ENCODE results near the gene PPFIBP2.
A peak's percentile ranks its signal among the peaks of the same experiment; 100 is the strongest.

PPFIBP2 gene

DNA sequence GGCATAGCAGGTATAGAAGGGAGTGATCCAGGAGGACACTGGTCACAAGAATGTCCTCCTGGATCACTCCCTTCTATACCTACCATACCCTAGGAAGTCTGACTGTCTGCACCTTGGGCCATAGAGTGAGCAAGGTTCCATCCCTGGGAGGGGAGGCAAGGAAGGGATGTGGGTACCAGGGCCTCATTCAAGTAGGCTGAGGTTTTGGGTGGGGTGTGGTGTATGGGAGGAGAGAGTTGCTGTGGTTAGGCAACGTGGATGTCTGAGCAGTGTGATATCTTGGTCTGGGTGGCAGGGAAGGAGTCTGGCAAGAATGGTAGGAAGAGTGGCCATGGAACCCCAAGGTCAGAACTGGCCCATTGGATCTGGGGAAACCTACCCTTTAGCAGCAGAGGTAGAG is 13.2 kb downstream of the PPFIBP2 start:
- no peak for DNase-seq (ENCODE audit: low spot score)

DNA sequence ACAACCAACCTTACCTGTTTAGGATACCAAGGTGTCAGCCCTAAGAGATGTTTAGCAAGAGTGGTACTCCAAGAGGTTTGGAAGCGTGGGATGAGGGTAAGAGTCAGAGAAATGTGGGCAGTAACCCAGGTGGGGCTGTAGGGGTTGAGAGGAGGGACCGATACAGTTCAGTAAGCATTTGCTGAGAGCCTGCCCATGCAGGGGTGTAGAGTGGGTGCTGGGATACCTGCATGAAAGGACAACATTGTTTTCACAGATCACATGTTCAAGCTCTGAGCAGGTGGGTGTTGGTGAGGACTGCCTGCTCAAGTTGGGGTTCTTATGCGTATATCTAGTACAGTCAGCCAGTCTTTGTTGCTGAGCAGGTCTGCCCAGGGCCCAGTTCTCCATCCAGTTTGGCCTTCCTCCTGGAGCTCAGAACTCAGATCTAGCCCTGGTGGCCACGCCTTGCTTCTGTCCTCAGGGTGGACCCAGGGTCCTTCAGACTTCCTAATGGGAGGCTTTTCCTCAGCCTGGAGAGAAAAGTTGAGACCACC is 14.8 kb downstream of the PPFIBP2 start:
- DNase-seq (ENCODE audit: low spot score), result no peak

DNA sequence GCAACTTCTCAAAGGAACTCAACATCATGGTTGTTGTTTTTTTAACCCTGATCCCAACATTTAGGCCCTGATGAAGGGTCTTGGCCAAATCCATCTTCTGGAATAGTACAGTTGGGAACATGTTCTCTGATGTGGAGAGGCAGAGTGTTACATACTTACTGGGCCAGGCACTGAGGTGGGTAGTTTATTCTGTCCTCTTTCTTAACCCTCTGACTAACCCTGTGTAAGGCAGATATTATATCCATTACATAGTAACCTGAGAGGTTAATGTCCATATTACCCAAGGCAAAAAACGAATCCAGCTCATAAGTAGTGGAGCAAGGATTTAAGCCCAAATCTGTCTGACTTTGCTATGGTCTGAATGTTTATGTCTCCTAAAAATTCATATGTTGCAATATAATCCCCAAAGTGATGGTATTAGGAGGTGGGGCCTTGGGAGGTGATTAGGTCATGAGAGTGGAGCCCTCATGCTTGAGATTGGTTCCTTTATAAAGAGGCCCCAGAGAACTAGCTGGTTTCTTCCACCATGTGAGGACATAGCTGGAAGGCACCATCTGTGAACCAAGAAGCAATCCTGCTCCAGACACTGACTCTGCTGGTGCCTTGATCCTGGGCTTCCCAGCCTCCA is 16.3 kb downstream of the PPFIBP2 start:
- DNase-seq (ENCODE audit: low spot score), result no peak

DNA sequence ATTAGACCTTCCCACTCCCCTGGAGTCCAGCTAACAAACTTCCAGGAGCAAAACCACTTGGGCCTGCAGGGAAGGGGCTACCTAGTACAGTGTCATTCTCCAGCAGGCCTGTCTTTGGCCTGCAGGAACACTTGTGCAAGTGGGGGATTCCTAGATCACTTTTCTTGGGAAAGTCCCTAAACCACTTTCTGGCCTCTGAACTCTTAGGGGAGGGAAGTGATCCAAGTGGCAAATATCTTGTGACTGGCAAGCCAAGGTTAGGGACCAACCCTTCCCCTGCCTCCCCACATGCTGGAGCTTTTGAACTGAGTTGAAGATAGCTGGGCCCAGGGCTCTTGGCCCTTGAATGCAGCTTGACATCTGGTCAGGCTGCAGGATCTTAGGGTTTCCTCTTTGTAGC is 17.2 kb downstream of the PPFIBP2 start:
- DNase-seq (ENCODE audit: low spot score), result no peak

DNA sequence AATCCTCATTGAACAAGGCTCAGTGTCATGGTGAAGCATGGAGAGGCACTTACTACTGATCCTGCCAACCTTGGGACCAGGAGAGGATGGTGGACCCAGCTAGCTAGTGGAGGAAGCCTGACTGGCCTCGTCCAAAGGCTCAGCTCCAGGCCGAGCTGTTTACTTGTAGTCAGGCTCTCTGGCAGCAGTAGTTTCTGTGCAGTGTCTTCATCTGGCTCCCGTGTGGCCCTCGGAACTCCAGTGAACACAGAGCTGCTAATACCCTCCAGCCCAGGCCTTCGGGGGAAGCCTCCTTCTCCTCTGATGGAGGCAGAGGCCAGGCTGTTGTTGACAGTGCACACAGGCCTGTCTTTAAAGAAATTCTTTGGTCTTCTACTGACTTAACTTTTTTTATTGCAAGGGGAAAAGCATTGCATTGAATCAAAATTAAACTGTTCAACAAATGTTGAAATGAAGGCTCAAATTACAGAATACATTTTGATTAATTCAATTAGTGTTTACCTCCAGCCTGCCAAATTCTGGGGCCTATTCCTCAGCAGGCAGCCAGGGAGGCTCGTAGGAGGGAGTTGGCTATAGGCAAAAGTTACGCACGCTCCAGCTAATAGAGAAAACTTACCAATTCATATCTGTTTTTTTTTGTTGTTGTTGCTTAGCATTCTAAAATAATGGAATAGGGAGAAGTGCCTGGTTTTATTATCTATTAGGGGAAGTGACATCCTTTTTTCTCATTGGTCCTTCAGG is 18.8 kb downstream of the PPFIBP2 start:
- DNase-seq (ENCODE audit: low spot score), result no peak

DNA sequence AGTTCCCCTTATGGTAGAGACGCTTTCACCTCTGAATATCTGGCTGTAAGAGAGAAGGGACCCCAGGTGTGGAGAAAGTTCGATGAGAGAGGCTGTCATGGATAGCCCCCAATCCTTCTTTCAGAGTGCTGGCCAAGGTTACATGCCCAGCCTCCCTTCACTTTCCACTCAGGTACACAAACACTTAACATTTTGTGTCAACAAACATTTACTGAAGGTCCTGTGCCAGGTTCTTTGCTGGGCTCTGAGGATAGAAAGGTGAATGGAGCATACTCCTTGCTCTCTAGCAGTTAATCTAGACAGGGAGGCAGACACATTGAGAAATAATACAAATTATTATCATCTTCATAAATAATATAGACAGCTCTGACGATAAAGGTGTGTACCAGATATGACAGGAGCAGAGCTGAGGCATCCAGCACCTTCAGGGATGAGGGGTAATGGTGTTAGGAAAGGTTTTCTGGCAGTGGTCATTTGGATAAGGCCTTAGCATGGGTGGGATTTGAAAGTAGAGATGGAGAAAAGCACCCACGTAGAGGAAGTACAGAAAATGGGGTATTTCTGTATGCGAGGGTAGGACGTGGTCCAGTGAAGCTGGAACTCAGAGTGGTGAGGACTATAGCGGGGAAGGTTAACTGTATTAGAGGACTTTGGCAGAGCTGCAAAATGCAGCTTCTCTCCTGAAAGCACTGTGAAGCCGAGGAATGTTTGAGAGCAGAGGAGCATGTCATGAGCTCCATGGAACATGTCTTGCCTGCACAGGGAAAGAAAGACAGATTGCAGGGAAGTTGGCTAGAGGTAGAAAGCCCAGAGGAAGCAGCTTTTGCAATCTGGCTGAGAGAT is 19.6 kb downstream of the PPFIBP2 start:
- no peak for DNase-seq (ENCODE audit: low spot score)

DNA sequence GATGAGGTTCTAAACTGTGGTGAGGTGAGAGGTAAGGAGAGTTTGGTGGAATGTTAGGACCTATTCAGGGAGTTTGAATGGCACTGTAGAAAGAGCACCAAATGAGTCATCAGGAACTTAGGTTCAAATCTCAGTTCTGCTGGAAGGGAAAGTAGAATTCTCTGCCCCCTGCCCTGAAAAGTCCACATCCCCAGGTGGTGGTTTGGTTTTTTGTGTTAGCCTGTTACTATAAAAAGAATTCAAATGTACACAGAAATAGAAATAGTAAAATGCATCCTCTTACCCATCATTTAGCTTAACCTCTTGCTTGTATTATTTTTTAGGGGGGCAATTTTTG is 20.2 kb downstream of the PPFIBP2 start:
- no peak for DNase-seq (ENCODE audit: low spot score)

DNA sequence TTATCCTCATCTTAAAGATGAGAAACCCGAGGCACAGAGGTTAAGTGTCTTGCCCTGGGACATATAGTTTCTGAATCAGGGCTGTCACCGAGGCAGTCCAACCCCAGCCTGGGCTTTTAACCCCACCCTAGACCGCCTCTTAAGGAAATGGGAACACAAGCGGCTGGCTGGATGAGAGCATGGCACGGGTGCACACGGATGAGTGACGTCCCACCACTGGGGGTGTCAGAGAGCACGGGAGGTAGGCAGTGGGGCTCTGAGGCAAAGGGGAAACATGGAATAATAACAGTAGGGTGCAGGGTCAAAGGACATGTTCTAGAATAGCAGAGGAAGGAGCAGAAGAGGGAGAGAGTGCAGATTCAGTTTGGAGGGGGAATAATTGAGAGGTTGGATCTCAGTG is 22.3 kb downstream of the PPFIBP2 start:
- peak; percentile 78 for DNase-seq (ENCODE audit: low spot score)

DNA sequence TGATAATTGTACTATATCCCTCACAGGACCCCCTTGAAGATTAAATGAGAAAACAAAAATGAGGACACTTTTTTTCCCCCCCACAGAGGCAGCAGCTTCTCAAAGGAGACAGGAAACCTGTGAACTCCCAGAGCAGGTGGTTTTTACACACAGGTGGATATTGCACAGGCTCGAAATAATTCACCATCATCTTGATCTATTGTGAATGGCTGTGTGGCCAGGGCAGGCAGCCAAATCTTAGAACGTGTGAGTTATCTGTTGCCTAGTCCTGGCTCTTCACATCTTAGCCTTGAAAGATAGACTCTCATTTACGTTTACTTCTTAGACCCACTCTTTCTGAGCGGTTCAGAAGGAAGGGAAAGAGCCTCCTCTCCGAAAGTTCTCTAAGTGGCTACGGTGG is 23.5 kb downstream of the PPFIBP2 start:
- DNase-seq (ENCODE audit: low spot score), result no peak

DNA sequence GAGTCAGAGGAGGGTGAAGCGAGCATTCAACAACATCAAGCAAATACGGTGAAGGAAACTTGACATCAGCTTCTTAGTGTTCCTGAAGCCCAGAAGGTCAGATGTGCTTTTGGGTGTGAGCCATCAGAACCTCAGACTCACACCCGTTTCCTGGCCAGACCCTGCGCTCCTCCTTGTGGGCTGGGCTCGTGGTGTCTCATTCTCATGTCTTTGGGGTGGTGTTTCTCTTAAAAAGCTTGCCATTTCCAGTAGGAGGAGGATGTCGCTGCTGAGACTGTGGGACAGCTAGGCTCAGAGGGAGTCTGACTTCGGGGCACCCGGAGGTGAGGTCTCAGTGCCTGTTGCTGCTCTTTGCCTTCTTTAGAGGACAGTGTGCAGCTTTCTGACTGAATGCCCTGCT is 24.2 kb downstream of the PPFIBP2 start:
- DNase-seq (ENCODE audit: low spot score), result no peak

DNA sequence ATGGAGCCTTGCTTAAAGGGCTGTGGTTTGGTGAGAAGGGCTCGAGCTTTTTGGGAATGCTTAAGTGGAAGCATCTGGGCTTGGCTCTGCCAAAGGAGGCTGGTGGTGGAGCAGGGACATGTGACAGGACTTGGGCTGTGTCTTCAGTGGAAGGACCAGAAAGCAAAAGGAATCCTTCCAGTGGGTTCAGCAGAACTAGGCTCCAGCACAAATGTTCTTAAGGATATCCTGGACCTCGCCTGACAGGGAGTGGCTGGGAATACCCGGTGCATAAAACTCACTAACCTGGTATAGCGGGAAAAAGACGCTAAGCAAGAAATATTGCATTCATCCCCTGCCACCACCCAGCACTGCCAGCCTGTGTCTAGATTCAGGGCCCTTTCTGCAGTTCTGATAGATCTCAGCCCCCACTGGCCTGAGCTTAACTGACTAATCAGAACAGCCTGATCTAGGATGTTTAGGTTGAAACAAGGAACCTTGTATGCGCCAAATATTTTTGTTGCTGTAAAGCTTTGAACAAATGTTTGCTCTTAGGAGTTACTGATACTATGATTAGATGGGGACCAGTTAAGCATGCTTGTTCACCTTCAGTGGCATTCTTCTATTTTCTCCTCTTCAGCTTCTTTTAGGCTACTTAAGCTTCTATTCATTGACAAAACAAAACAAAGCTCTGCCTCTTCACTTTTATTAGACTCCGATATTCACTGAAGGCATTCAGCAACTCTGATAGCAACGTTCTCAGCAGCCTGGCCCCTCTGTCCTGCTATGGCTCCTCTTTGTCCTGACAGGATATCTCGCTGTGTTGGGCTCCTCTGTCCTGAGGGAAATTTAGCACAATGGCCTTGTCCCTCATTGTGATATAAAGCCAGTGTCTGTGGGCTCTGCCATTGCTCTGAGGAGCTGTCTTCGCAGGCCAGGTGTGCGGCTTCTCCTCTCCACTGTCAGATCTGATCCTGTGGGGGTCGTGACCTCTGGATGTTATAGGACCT is 25.0 kb downstream of the PPFIBP2 start:
- DNase-seq (ENCODE audit: low spot score), result no peak

DNA sequence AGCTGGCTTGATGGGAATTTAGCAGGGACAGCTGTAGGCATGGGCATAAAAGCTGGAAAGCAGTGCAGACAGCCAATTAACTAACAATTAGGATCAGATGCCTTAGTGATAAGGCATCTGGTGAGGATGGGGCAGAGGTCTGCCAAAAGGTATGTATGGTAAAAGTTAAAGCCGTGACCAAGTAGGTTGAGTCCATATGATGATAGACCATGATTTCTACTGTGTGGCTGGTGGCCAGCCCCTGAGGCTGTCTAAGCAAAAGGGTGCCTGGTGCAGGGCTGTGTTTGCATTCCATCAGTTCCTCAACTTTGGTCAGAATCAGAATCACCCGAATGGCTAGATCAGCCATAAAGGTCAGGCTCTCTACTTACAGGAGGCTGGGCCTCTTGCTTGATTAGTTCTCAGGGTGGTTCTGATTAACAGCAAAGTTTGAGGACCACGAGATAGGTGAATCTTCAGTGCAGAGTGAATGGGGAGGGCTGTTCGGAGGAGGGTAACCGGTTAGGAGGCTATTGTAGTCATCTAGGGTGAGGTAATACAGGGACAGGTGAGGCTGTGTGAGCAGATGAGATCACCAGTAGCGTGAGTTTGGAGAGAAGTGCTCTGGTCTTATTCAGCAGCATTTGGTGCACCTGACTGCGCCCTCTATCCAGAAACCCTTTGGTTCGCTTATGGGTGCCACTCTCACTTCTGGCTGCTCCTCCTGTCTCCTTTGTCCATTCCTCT is 27.2 kb downstream of the PPFIBP2 start:
- DNase-seq (ENCODE audit: low spot score), result no peak

DNA sequence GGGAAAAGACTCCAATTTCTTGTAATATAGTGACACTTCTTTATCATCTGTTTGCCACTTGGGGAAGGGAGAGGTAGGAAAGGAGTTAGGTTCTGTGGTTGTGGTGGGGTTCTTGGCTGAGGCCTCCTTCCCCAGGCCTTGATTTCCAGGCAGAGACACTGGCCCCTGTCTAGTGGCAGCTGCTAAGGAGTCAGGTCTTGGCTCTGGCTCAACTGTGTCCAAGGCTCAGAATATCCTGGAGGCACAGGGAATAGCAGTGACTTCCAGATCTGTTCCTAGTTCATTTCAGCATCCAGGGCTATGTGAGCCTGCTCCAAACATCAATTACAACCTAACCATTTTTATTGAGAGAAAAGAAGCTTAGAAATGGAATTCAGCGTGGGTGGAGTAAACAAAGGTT is 29.5 kb downstream of the PPFIBP2 start:
- DNase-seq (ENCODE audit: low spot score), result no peak

DNA sequence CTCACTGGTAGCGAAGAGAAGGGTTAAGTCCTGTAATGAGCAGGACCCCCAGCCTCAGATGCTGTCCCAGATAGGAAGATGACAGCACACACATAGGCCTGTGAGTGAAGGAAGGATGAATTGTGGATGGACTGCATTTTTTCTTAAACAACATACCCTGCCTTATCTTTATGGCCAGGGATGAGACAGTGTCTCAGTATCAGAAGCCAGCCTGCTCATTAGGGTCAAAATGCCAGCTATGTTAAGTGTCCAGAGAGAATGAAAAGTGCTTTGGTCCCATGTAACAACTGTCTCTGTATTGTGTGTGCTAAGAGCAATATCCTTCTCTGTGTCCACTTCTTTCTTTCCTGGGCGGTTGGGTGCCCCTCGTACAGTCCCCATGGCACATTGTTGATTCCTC is 30.2 kb downstream of the PPFIBP2 start:
- DNase-seq (ENCODE audit: low spot score), result no peak

DNA sequence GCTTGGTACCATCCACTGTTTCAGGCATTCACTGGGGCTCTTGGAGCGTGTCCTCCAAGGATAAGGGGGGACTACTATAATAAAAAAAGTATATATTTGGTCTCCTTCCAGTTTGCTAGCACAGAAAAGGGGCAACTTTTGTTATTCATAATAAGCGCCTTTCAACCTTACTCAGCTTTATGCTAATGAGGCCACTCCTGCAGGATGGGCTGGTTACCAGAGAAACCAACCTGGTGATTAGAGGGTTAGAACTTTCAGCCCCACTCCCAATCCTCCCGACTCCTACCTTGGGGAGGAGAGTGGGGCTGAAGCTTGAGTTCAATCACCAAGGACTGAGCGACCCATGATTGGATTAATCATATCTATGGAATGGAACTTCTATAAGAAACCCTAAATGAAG is 31.8 kb downstream of the PPFIBP2 start:
- no peak for DNase-seq (ENCODE audit: low spot score)

DNA sequence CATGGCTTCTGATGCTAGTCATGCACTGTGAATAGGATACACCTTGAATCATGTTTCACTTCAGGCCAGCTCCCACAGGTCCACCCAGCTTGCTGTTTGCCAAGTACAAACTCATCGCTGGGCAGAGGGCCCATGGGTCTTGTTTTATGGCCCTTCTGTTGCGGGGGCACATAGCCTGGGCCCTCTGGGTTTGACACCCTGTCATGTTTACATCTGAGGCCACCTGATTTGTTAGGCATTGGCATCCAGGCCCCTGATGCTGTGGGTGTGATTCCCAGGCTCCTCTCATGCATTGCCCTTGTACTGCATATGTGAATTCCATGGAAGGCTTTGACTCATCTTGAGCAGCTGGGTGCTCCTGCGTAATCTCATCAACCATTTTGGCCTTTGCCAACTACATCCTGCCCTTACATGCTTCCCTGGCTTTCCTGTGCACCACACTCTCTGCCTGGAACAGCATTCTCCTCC is 32.6 kb downstream of the PPFIBP2 start:
- DNase-seq (ENCODE audit: low spot score), result no peak

DNA sequence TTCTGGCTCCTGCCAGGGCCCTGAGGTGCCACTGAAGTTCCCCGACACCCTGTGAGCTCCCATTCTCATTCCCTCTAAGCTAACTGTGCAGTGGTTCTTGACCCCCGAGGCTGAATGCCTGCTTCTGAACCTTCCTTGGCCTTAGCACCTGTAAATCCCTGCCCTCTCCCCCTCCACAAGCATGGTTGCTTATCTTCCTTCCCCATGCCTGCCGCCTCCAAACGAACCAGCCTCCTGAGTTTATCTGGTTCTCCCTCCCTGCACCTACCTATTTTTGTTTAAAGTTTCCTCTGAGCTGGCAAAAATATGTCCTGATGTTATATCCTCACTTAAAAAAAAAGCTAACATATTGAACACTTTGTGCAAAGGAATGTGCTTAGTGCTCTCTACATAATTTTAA is 33.9 kb downstream of the PPFIBP2 start:
- DNase-seq (ENCODE audit: low spot score), result no peak

DNA sequence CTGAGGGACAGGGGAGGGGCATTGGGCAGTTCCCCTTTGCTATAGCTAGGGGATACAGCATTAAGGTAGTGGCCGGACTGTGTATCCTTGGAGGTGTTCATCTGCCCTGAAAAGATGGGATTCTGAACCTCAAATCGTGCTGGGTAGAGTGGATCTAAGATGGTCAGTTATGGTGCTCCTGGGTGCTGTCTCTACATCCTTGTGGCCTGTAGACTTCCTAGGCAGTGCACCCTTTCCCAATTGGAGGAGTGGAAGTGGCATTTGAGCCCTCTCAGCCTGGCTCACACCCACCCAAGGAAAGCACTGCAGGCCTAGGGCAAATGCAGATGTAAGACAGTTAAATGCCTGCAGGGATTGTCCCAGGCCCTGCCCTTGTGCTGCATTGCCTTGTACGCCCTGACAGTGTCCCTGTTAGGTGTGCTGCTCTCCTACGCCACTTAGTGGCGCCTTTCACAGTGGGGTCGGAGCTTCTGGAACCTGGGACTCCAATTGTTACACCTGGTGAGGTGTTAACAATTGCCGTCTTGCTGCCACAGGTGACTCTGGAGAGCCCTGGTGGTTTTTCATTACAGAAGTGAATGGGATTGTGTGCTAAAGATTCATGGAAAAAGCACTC is 35.0 kb downstream of the PPFIBP2 start:
- peak; percentile 75 for DNase-seq (ENCODE audit: low spot score)

DNA sequence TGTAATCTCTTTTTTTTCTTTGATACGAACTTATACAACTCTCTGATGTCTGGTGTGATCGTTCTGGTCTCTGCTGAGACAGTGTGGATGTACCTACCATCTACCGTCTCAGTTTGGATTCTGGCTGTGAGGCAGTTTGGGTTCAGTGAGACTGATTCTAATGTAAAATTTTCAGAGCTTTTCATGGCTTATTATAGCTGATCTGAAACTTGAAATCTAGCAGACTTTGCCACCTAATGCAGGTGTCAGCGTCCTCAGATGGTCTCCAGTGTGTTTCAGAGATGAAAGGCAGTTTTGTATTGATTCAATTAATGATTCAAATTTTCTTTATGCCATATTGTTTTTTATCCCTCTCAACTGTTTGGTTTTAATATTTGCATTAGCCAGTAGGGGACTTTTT is 35.9 kb downstream of the PPFIBP2 start:
- DNase-seq (ENCODE audit: low spot score), result no peak

DNA sequence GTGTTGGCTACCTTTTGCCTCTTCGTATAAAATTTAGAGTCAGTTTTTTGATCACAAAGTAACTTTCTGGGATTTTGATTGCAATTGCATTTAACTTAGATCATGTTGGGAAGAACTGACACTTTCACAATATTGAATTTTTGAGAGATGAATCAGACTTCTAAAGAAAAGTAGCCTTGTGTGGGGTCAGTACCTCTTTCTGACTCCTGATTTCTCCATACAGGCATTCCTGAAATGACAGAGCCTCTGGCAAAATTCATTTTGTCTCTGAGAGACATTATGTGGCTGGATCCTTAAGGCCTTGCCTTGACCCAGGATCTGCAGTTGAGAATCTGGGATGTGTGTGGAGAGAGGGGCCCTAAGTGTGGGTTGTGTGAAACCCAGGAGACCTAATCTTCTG is 37.8 kb downstream of the PPFIBP2 start:
- no peak for DNase-seq (ENCODE audit: low spot score)

DNA sequence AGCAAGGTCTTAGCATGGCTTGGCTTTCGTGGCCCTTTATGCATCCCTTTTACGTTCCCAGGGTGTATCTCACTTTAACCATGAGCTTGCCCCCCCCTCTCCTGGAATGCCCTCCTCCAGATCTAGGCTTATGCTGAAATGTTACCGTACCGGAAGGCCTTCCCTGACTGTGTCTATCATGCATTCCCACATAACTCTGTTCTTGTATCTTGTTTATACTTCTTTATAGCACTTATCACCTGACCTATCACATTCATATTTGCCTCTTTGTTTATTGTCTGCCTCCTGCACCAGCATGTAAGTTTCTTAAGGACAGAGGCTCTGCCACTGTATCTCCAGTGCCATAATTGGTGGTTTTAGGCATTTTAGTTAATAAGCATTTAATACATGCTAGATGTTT is 38.9 kb downstream of the PPFIBP2 start:
- DNase-seq (ENCODE audit: low spot score), result no peak
